GM12878 (cell line): ENCODE results near the gene ARHGAP45. TPM values are rescaled to one million over a fixed set of nuclear protein-coding genes. Genes with fewer than 3 reads are reported as not detected.
"Not testable (repeated sequence)": the region's sequence is repeated elsewhere in the genome, so short reads cannot be mapped to it uniquely, and the experiment has no call there.

Experiments
- ATAC-seq: fragments of 200-7000 bp; cut with Tn5 transposase; 3 replicates; pipeline ENCODE4 v1.9.1; 2020; ENCODE audit warnings: mild to moderate bottlenecking, moderate library complexity
- BruUV-seq: library from RNA; stranded (reverse); fragments of 400-500 nt; replicated peaks from 2 replicates; lab custom pipeline; 2021; lab: Mats Ljungman, UMichigan
- CTCF ChIA-PET: fragments of 300-600 bp; sonication (Branson Sonifier 250); formaldehyde crosslinking; extraction: SDS; loops from one replicate; lab custom pipeline; 2021; ENCODE audit warnings: inconsistent platforms; lab: Yijun Ruan, JAX
- POLR2A ChIA-PET: fragments of 350-600 bp; formaldehyde crosslinking; extraction: SDS; loops from one replicate; lab custom pipeline; 2021; ENCODE audit warnings: inconsistent platforms; lab: Charles Lee
- RAD21 ChIA-PET: fragments of 300-600 bp; sonication (Branson Sonifier 250); formaldehyde crosslinking; loops from one replicate; lab custom pipeline; 2023; ENCODE audit warnings: antibody characterized with exemption; ENCODE audit not compliant: unreplicated experiment; lab: Charles Lee
- SMC1A ChIA-PET: fragments of 300-600 bp; sonication (Branson Sonifier 250); formaldehyde crosslinking; loops from one replicate; lab custom pipeline; 2023; ENCODE audit not compliant: unreplicated experiment, uncharacterized antibody; lab: Charles Lee
- DNase-seq: peaks from one replicate; pipeline ENCODE4 v3.0.0-alpha.2; 2011; ENCODE audit warnings: low read depth, low spot score
- FAIRE-seq: peaks from 3 replicates; lab custom pipeline; 2011; peaks lifted over from hg19 to GRCh38; lab: Jason Lieb, UNC
- H2AFZ ChIP-seq: 2 replicates; pipeline ENCODE4 v1.6.0; 2011; ENCODE audit warnings: low read depth, low read length, control low read depth; ENCODE audit not compliant: control insufficient read depth
- H3K27ac ChIP-seq: 2 replicates; pipeline ENCODE4 v1.5.1; 2011; ENCODE audit warnings: control low read depth; ENCODE audit not compliant: control insufficient read depth, insufficient read depth
- H3K27me3 ChIP-seq, 2 experiments: replicated peaks in 1 of 2; 2 replicates each; pipeline versions ENCODE4 v1.6.0 to v1.6.1; 2011; ENCODE audit warnings: low read length in 1 of 2; ENCODE audit not compliant: control insufficient read depth in 2 of 2, insufficient read depth in 2 of 2
- H3K36me3 ChIP-seq, 2 experiments: 2 replicates each; pipeline ENCODE4 v1.5.1; 2011; ENCODE audit warnings: low read length in 1 of 2; ENCODE audit not compliant: control insufficient read depth in 2 of 2, insufficient read depth in 2 of 2
- H3K4me1 ChIP-seq: 2 replicates; pipeline ENCODE4 v1.6.1; 2011; ENCODE audit warnings: mild to moderate bottlenecking, low read length, moderate library complexity, mixed read lengths; ENCODE audit not compliant: control insufficient read depth, insufficient read depth
- H3K4me2 ChIP-seq: 2 replicates; pipeline ENCODE4 v1.6.0; 2011; ENCODE audit warnings: control low read depth; ENCODE audit not compliant: control insufficient read depth, insufficient read depth
- H3K4me3 ChIP-seq: fragments of 200-600 bp; sonication (generic); 2 replicates; pipeline ENCODE4 v1.5.1; 2016
- H3K79me2 ChIP-seq: 2 replicates; pipeline ENCODE4 v1.6.0; 2011; ENCODE audit warnings: low read length; ENCODE audit not compliant: control insufficient read depth, insufficient read depth
- H3K9ac ChIP-seq: 2 replicates; pipeline ENCODE4 v1.8.0; 2011; ENCODE audit warnings: low read length, control low read depth, mixed read lengths; ENCODE audit not compliant: control insufficient read depth, insufficient read depth
- H3K9me3 ChIP-seq: replicated peaks from 3 replicates; pipeline ENCODE4 v1.5.1; 2011; ENCODE audit warnings: mild to moderate bottlenecking, low read length; ENCODE audit not compliant: control insufficient read depth, insufficient read depth
- H4K20me1 ChIP-seq: 2 replicates; pipeline ENCODE4 v1.6.0; 2011; ENCODE audit not compliant: control insufficient read depth, insufficient read depth
- CEBPB ChIP-seq, 2 experiments: fragments of 150-350 bp in 1 of 2; IDR thresholded peaks; 2 replicates each; pipeline ENCODE4 v1.6.1; 2012 to 2014; ENCODE audit warnings: low read depth in 2 of 2, low read length in 2 of 2, borderline replicate concordance in 1 of 2, inconsistent platforms in 1 of 2
- HCFC1 ChIP-seq: fragments of 150-350 bp; IDR thresholded peaks from 2 replicates; pipeline ENCODE4 v1.6.1; 2014; ENCODE audit warnings: low read length
- LARP7 ChIP-seq: fragments of 450-650 bp; IDR thresholded peaks from 2 replicates; pipeline ENCODE4 v1.6.1; 2017; ENCODE audit warnings: mild to moderate bottlenecking
- NR2C2 ChIP-seq: IDR thresholded peaks from 2 replicates; pipeline ENCODE4 v1.6.1; 2011; ENCODE audit warnings: borderline replicate concordance, low read depth; ENCODE audit not compliant: control insufficient read depth, insufficient read length
- RB1 ChIP-seq: fragments of 450-650 bp; formaldehyde crosslinking; IDR thresholded peaks from 2 replicates; pipeline ENCODE4 v1.6.1; 2017; ENCODE audit warnings: mild to moderate bottlenecking, borderline replicate concordance
- RBBP5 ChIP-seq: fragments of 200-600 bp; sonication (generic); conservative IDR thresholded peaks from 2 replicates; pipeline ENCODE4 v1.6.1; 2016
- STAT1 ChIP-seq: fragments of 450-650 bp; conservative IDR thresholded peaks from 2 replicates; pipeline ENCODE4 v1.6.1; 2014; ENCODE audit warnings: antibody characterized with exemption, mild to moderate bottlenecking
- SUZ12 ChIP-seq: fragments of 200-600 bp; sonication (generic); IDR thresholded peaks from one replicate; pipeline ENCODE4 v1.6.1; 2018; ENCODE audit warnings: antibody characterized with exemption, mild to moderate bottlenecking; ENCODE audit not compliant: unreplicated experiment
- TBL1XR1 ChIP-seq: IDR thresholded peaks from 2 replicates; pipeline ENCODE4 v1.6.1; 2012; ENCODE audit warnings: low read depth, low read length, improper control_type of control experiment
- YBX1 ChIP-seq: fragments of 450-650 bp; IDR thresholded peaks from 2 replicates; pipeline ENCODE4 v1.6.1; 2016; ENCODE audit warnings: antibody characterized with exemption
- ZNF384 ChIP-seq: IDR thresholded peaks from 2 replicates; pipeline ENCODE4 v1.6.1; 2012; ENCODE audit warnings: low read depth, mild to moderate bottlenecking, low read length, improper control_type of control experiment, borderline replicate concordance
- ZSCAN29 ChIP-seq: fragments of 450-650 bp; IDR thresholded peaks from 2 replicates; pipeline ENCODE4 v1.6.1; 2017; ENCODE audit warnings: mild to moderate bottlenecking, moderate library complexity
- WGBS: methylation state at CpG from one replicate; pipeline ENCODE4 v1.1.6; 2016; ENCODE audit warnings: low lambda C conversion rate; ENCODE audit not compliant: insufficient replicate concordance, insufficient coverage; ENCODE audit errors: missing lambda C conversion rate; 5-methylcytosine and 5-hydroxymethylcytosine counted together
- in situ Hi-C: fragments of 300-500 bp; cut with MboI; formaldehyde crosslinking; loops from 9 replicates; pipeline ENCODE4 v1.14.3; 2018; ENCODE audit warnings: mixed read lengths
- intact Hi-C: fragments of 100-400 bp; cut with micrococcal nuclease; formaldehyde crosslinking; loops from one replicate; pipeline ENCODE4 v1.14.2; 2022; ENCODE audit not compliant: unreplicated experiment
- polyA plus RNA-seq, 11 experiments: library from polyadenylated mRNA; depleted of rRNA in 4 of 11; unstranded in 6 of 11; stranded (reverse) in 5 of 11; fragments of >200 nt; fragmentation: Nextera tagmentation in 4 of 11; fragmentation: Illumina TruSeq in 1 of 11; extraction: Ambion mirVana in 4 of 11; extraction: Trizol in 1 of 11; gene quantifications; 1 replicate in 1 of 11; 2 replicates in 10 of 11; pipeline versions ENCODE4 v1.2.1 to v1.2.3, GENCODE V29; 2011 to 2016; ENCODE audit warnings: inconsistent platforms in 2 of 11, missing spikeins in 2 of 11, low read depth in 1 of 11
- total RNA-seq, 4 experiments: library from RNA; depleted of rRNA in 3 of 4; stranded (reverse); fragments of >200 nt in 3 of 4; fragmentation: Illumina TruSeq in 1 of 4; extraction: Trizol in 1 of 4; gene quantifications; 2 replicates each; pipeline versions ENCODE4 v1.2.1 to v1.2.3, GENCODE V29; 2013 to 2021
- TF ChIP-seq, protein P1 (sequence below): fragments of 450-650 bp; IDR thresholded peaks from 2 replicates; pipeline ENCODE4 v1.6.1; 2017; ENCODE audit warnings: mild to moderate bottlenecking, moderate library complexity
- TF ChIP-seq, protein P2 (sequence below): fragments of 450-650 bp; IDR thresholded peaks from 2 replicates; pipeline ENCODE4 v1.6.1; 2016; ENCODE audit warnings: mild to moderate bottlenecking

Gene ARHGAP45
- total and polyA plus RNA-seq, 10 of the 15 experiments (the other 5 are each of a cell fraction or from before 2014, with no cell fraction given), result 1.4 to 151 (median 59.9) TPM

DNA sequence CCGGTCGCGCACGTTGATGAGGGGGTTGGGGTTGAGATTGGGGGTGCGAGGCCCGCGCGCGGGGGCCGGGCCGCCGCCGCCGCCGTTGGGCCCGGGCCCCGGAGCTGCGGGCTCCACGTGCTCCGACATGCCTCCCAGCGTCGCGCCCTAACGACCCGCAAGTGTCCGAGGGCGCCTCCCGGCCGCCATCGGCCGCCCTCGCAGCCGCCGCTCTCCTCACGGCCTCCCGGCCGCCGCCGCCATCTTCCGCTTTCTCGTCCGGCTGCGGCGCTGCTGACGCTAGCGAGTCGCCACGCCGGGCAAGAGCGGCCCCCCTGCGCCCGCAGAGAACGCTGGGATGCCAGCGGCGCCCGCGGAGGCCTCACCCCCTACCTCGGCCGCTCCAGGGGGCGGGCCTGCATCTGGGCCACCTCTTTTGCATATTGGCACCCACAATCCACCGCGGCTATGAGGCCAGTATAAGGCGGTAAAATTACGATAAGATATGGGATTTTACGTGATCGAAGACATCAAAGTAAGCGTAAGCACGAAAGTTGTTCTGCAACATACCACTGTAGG lies 46.0 kb upstream of the ARHGAP45 start, which contains the start of gene TMEM259 (continued):
- TF ChIP-seq CEBPB (IDR thresholded peaks at IDR 0.05; ENCODE audit: borderline replicate concordance in 1 of 2, low read depth in 2 of 2, low read length in 2 of 2) (no peak), TBL1XR1 (no peak), YBX1 (no peak), STAT1 (0 out of 2 replicates have a peak, but pooled peaks have one; percentile 76), LARP7 (peak; percentile 91), ZNF384 (no peak), RBBP5 (no peak), SUZ12 (no peak), RB1 (0 out of 2 replicates have a peak, but pooled peaks have one; percentile 52), HCFC1 (peak; percentile 52; the same call in 1 of the 2 replicates), ZSCAN29 (no peak), NR2C2 (no peak)
- TF ChIP-seq, protein P1, sequence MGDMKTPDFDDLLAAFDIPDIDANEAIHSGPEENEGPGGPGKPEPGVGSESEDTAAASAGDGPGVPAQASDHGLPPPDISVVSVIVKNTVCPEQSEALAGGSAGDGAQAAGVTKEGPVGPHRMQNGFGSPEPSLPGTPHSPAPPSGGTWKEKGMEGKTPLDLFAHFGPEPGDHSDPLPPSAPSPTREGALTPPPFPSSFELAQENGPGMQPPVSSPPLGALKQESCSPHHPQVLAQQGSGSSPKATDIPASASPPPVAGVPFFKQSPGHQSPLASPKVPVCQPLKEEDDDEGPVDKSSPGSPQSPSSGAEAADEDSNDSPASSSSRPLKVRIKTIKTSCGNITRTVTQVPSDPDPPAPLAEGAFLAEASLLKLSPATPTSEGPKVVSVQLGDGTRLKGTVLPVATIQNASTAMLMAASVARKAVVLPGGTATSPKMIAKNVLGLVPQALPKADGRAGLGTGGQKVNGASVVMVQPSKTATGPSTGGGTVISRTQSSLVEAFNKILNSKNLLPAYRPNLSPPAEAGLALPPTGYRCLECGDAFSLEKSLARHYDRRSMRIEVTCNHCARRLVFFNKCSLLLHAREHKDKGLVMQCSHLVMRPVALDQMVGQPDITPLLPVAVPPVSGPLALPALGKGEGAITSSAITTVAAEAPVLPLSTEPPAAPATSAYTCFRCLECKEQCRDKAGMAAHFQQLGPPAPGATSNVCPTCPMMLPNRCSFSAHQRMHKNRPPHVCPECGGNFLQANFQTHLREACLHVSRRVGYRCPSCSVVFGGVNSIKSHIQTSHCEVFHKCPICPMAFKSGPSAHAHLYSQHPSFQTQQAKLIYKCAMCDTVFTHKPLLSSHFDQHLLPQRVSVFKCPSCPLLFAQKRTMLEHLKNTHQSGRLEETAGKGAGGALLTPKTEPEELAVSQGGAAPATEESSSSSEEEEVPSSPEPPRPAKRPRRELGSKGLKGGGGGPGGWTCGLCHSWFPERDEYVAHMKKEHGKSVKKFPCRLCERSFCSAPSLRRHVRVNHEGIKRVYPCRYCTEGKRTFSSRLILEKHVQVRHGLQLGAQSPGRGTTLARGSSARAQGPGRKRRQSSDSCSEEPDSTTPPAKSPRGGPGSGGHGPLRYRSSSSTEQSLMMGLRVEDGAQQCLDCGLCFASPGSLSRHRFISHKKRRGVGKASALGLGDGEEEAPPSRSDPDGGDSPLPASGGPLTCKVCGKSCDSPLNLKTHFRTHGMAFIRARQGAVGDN, result peak; percentile 11; the same call in 1 of the 2 replicates
- TF ChIP-seq, protein P2, sequence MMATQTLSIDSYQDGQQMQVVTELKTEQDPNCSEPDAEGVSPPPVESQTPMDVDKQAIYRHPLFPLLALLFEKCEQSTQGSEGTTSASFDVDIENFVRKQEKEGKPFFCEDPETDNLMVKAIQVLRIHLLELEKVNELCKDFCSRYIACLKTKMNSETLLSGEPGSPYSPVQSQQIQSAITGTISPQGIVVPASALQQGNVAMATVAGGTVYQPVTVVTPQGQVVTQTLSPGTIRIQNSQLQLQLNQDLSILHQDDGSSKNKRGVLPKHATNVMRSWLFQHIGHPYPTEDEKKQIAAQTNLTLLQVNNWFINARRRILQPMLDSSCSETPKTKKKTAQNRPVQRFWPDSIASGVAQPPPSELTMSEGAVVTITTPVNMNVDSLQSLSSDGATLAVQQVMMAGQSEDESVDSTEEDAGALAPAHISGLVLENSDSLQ, result no peak

DNA sequence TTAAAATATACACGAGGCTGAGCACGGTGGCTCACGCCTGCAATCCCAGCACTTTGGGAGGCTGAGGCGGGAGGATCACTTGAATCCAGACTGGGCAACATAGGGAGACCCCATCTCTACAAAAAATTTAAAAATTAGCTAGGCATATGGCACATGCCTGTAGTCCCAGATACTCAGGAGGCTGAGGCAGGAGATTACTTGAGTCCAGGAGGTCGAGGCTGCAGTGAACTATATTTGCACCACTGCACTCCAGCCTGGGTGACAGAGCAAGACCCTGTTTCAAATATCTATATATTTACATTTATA lies 43.1 kb upstream of the ARHGAP45 start:
- H3K9ac ChIP-seq, H4K20me1 ChIP-seq, in situ Hi-C loops, ATAC-seq, H3K27me3 ChIP-seq, H3K4me2 ChIP-seq, H3K4me3 ChIP-seq, H3K27ac ChIP-seq, BruUV-seq, RAD21 ChIA-PET, intact Hi-C loops, POLR2A ChIA-PET, H2AFZ ChIP-seq, H3K9me3 ChIP-seq, H3K36me3 ChIP-seq, DNase-seq, H3K4me1 ChIP-seq, FAIRE-seq: not testable (repeated sequence)
- WGBS, result 55% methylated on average over 5 of the region's 5 CpGs
- CTCF ChIA-PET, result interaction anchor here (1.3 kb wide), 1 partner anchor 217 kb away, joined by 3 read pairs; the partner anchor contains the start of gene ATP5F1D
- SMC1A ChIA-PET, result interaction anchor here (0.6 to 1.3 kb wide), 2 partner anchors 79 to 176 kb away, joined by 3 read pairs; no protein-coding TSS in a partner anchor
- peaks cover 52% of the 10 kb centered on the region for H3K79me2 ChIP-seq
